ENCODE data around the gene ACVR1. TPM values are rescaled to one million over a fixed set of nuclear protein-coding genes. Genes with fewer than 3 reads are reported as not detected.

The ACVR1 gene
- total and polyA plus RNA-seq, 2 of the 13 experiments (the other 11 are each of a cell fraction or from before 2014, with no cell fraction given): 2.3 to 5.4 TPM

GRCh38 chr2:157897106-157897971 is 21.2 kb upstream of the ACVR1 start (continued):
- TF ChIP-seq, protein P1, sequence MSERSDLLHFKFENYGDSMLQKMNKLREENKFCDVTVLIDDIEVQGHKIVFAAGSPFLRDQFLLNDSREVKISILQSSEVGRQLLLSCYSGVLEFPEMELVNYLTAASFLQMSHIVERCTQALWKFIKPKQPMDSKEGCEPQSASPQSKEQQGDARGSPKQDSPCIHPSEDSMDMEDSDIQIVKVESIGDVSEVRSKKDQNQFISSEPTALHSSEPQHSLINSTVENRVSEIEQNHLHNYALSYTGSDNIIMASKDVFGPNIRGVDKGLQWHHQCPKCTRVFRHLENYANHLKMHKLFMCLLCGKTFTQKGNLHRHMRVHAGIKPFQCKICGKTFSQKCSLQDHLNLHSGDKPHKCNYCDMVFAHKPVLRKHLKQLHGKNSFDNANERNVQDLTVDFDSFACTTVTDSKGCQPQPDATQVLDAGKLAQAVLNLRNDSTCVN (CRISPR knock-in tag; IDR thresholded peaks at IDR 0.05; ENCODE audit: borderline replicate concordance): no peak

- CTCF ChIA-PET (ENCODE audit: low intra/inter-chr PET ratio, low total read pairs): no interaction called here
- Histone ChIP-seq H3K27me3 (ENCODE audit: control insufficient read depth in 1 of 2, insufficient read depth in 2 of 2, low read length in 2 of 2) (no peaks in the 10 kb centered on the region), H4K20me1 (ENCODE audit: insufficient read depth, low read length) (no peaks in the 10 kb centered on the region), H3K9me3 (ENCODE audit: low read length) (no peaks in the 10 kb centered on the region), H3K36me3 (replicated peaks in 1 of 2; ENCODE audit: control insufficient read depth in 1 of 2, insufficient read depth in 2 of 2, low read length in 2 of 2) (no peaks in the 10 kb centered on the region), H3K9ac (ENCODE audit: insufficient read depth, low read depth, low read length) (no peak overlapping the region), H2AFZ (ENCODE audit: low read length) (no peak overlapping the region), H3K4me1 (ENCODE audit: insufficient read depth, low read length) (no peaks in the 10 kb centered on the region), H3K27ac (ENCODE audit: extremely low read length, insufficient read depth, low read length) (no peak overlapping the region), H3K79me2 (ENCODE audit: insufficient read depth, low read length) (no peaks in the 10 kb centered on the region), H3K4me3 (replicated peaks in 1 of 3; ENCODE audit: insufficient read depth in 1 of 3, low read depth in 2 of 3, low read length in 3 of 3) (no peak overlapping the region), H3K4me2 (ENCODE audit: low read depth, low read length) (no peak overlapping the region)
- no peak for ATAC-seq
- FAIRE-seq: no peak
- WGBS (ENCODE audit: low lambda C conversion rate): 24% methylated on average over 2 of the region's 2 CpGs
- no peak for DNase-seq (ENCODE audit: low spot score)
- in situ Hi-C loops (cut with HindIII; ENCODE audit: extremely low pct_ligation_motif_present, low pct_unique_long_range_greater_than_20kb): no loop called here
- no peak for TF ChIP-seq ZSCAN22 (CRISPR knock-in tag; IDR thresholded peaks at IDR 0.05)
- no peak for TF ChIP-seq ZNF274 (CRISPR knock-in tag; IDR thresholded peaks at IDR 0.05)
- TF ChIP-seq AHDC1 (CRISPR knock-in tag; IDR thresholded peaks at IDR 0.05; ENCODE audit: borderline replicate concordance): no peak
- no peak for TF ChIP-seq SP2 (CRISPR knock-in tag; IDR thresholded peaks at IDR 0.05)
- TF ChIP-seq, protein P2, sequence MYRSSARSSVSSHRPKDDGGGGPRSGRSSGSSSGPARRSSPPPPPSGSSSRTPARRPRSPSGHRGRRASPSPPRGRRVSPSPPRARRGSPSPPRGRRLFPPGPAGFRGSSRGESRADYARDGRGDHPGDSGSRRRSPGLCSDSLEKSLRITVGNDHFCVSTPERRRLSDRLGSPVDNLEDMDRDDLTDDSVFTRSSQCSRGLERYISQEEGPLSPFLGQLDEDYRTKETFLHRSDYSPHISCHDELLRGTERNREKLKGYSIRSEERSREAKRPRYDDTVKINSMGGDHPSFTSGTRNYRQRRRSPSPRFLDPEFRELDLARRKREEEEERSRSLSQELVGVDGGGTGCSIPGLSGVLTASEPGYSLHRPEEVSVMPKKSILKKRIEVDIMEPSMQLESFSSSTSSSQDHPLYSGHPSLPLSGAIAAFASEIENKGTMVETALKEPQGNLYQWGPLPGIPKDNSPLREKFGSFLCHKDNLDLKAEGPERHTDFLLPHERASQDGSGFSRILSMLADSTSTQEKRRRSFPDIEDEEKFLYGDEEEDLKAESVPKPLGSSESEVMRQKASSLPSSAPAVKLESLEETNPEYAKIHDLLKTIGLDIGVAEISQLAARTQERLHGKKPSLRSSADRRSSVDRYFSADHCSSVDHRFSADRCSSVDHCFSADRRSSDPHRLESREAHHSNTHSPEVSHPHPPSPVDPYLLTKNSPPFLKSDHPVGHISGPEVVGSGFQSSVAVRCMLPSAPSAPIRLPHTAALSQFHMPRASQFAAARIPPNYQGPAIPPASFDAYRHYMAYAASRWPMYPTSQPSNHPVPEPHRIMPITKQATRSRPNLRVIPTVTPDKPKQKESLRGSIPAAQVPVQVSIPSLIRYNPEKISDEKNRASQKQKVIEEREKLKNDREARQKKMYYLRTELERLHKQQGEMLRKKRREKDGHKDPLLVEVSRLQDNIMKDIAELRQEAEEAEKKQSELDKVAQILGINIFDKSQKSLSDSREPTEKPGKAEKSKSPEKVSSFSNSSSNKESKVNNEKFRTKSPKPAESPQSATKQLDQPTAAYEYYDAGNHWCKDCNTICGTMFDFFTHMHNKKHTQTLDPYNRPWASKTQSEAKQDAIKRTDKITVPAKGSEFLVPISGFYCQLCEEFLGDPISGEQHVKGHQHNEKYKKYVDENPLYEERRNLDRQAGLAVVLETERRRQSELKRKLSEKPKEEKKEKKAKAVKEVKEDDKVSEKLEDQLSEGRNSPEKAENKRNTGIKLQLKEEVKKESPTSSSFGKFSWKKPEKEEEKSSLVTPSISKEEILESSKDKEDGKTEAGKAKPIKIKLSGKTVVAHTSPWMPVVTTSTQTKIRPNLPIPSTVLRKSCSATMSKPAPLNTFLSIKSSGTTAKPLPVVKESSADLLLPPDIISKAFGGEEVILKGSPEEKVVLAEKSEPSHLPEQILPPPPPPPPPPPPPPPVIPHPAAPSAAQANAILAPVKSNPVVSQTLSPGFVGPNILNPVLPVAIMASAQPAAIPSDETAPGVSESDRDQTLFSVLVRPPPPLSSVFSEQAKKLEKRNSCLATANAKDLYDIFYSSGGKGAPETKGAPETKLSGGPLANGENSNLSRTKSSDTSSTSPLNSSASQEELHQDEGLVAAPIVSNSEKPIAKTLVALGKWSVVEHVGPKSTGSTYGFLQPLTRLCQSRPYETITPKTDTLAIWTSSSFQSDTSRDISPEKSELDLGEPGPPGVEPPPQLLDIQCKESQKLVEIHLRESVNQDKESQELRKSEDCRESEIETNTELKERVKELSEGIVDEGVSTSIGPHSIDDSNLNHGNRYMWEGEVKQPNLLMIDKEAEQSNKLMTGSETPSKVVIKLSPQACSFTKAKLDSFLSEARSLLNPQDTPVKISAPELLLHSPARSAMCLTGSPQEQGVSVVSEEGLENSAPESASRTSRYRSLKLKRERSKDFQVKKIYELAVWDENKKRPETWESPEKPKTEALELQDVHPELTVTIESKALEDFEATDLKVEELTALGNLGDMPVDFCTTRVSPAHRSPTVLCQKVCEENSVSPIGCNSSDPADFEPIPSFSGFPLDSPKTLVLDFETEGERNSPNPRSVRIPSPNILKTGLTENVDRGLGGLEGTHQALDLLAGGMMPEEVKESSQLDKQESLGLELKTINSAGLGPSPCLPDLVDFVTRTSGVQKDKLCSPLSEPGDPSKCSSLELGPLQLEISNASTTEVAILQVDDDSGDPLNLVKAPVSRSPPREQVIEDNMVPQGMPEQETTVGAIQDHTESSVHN (CRISPR knock-in tag; IDR thresholded peaks at IDR 0.05): no peak
- POLR2A ChIA-PET: no interaction called here
- intact Hi-C loops (cut with micrococcal nuclease; ENCODE audit: unreplicated experiment): no loop called here
- no TSS peak for BruUV-seq (replicated peaks)
Measured at GRCh38 chr2:157895531-157895930, 19.4 kb upstream of the ACVR1 start.
